Right forelimb (tissue), 1 donor: Measurements from ENCODE around the gene EARS2.

Source experiments
- DNase-seq: peaks from one replicate; pipeline ENCODE4 v3.0.0-alpha.2; 2018

The EARS2 gene

GRCh38 chr16:23476289-23476688 is 80.9 kb downstream of the EARS2 start:
- no peak for DNase-seq
